Caco-2 (cell line): ENCODE data around the gene ASB10. TPM values are rescaled to one million over a fixed set of nuclear protein-coding genes. Genes with fewer than 3 reads are reported as not detected.

ENCODE experiments used
- BruUV-seq: library from RNA; stranded (reverse); fragments of 400-500 nt; replicated peaks from 2 replicates; lab custom pipeline; 2021; lab: Mats Ljungman, UMichigan
- CTCF ChIA-PET: fragments of 300-600 bp; sonication (Branson Sonifier 250); formaldehyde crosslinking; loops from one replicate; lab custom pipeline; 2022; ENCODE audit warnings: antibody characterized with exemption; lab: Charles Lee
- POLR2A ChIA-PET: fragments of 300-600 bp; sonication (Branson Sonifier 250); formaldehyde crosslinking; loops from one replicate; lab custom pipeline; 2022; ENCODE audit warnings: antibody characterized with exemption; lab: Charles Lee
- DNase-seq, 2 experiments: peaks; one replicate each; pipeline versions ENCODE4 v3.0.0 to v3.0.0-alpha.2; 2020 to 2022
- H3K27me3 ChIP-seq: replicated peaks from 2 replicates; pipeline ENCODE4 v1.6.0; 2011; ENCODE audit warnings: low read length; ENCODE audit not compliant: control insufficient read depth, insufficient read depth
- H3K36me3 ChIP-seq: 2 replicates; pipeline ENCODE4 v1.5.1; 2011; ENCODE audit warnings: low read length; ENCODE audit not compliant: control insufficient read depth, insufficient read depth
- H3K4me1 ChIP-seq: fragments of 250-450 bp; sonication (Bioruptor Pico); 2 replicates; pipeline ENCODE4 v1.5.1; 2020; ENCODE audit warnings: mild to moderate bottlenecking
- H3K4me3 ChIP-seq: 2 replicates; pipeline ENCODE4 v1.5.1; 2011; ENCODE audit warnings: low read depth, mild to moderate bottlenecking, control low read depth, low read length
- H3K9me3 ChIP-seq: fragments of 250-450 bp; sonication (Bioruptor Pico); 2 replicates; pipeline ENCODE4 v1.5.1; 2020; ENCODE audit warnings: mild to moderate bottlenecking, moderate library complexity
- H3K27ac Mint-ChIP-seq: one replicate; pipeline ENCODE4 v1.8.0; 2022; ENCODE audit warnings: mixed read lengths; ENCODE audit not compliant: unreplicated experiment
- H3K27me3 Mint-ChIP-seq: one replicate; pipeline ENCODE4 v1.8.0; 2022; ENCODE audit warnings: mixed read lengths; ENCODE audit not compliant: insufficient read depth, unreplicated experiment
- H3K36me3 Mint-ChIP-seq: one replicate; pipeline ENCODE4 v1.8.0; 2022; ENCODE audit warnings: mild to moderate bottlenecking, mixed read lengths; ENCODE audit not compliant: insufficient read depth, unreplicated experiment
- H3K4me1 Mint-ChIP-seq: one replicate; pipeline ENCODE4 v1.8.0; 2022; ENCODE audit warnings: low read depth, mixed read lengths; ENCODE audit not compliant: unreplicated experiment
- H3K4me3 Mint-ChIP-seq: one replicate; pipeline ENCODE4 v1.8.0; 2022; ENCODE audit warnings: mild to moderate bottlenecking, moderate library complexity, mixed read lengths; ENCODE audit not compliant: unreplicated experiment
- H3K9me3 Mint-ChIP-seq: one replicate; pipeline ENCODE4 v1.8.0; 2022; ENCODE audit warnings: mixed read lengths; ENCODE audit not compliant: unreplicated experiment
- intact Hi-C: fragments of 100-400 bp; cut with micrococcal nuclease; formaldehyde crosslinking; loops from one replicate; pipeline ENCODE4 v1.10.0; 2022; ENCODE audit not compliant: unreplicated experiment
- total RNA-seq: library from RNA; stranded (reverse); gene quantifications from 2 replicates; pipeline ENCODE4 v1.2.3, GENCODE V29; 2022
- TF ChIP-seq, protein P1 (sequence below), 2 experiments: fragments of 200-600 bp in 1 of 2; IDR thresholded peaks; 1 replicate in 1 of 2; 2 replicates in 1 of 2; pipeline versions ENCODE4 v1.5.1 to v1.8.0; 2011 to 2022; ENCODE audit warnings: antibody characterized with exemption in 1 of 2, control low read depth in 1 of 2, inconsistent platforms in 1 of 2, low read depth in 1 of 2, low read length in 1 of 2, mild to moderate bottlenecking in 1 of 2, moderate library complexity in 1 of 2; ENCODE audit not compliant: insufficient read depth in 1 of 2, severe bottlenecking in 1 of 2, unreplicated experiment in 1 of 2

Gene ASB10
- total RNA-seq, 1 experiment from 2014 or later: not detected

DNA sequence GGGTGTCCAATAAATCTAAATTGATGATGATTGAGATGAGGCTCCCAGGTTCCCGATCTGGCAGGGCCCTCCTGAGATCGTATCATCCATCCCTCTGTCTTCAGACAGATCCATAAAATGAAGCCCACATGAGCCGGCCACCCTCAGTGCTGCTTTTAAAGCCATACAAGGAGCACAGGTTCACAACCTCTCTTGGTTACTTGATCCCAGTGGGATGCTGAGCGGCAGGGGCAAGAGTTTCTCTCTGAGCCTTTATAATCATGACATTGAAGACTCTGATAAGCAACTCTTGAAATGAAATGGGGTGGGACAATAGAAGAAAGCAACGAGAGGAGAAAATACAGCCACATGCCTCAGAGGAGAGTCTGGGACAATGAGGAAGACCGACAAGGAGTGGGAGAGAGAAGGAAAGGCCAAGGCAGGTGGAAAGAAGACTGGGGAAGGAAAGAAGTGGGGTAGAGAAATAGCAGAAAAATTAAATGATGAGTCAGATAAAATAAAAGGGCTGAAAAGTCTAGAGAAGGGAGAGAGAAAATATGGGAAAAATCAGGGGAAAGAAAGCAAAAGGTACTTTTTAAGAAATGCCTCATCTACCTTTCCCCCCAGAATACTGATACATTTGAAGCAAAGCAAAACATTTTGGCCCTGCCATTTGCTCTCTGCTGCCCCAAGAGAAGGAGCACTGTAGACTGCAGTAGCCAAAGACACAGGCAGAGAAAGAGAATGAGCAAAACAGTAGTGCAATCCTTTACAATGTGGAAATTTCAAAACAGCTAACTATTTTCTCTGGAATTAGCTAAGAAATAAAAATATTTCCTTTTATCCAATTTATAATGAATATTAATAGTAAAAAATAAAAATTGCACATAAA, 34.2 kb downstream of the ASB10 start:
- intact Hi-C loops: no loop called here
- no peaks in the 10 kb centered on the region for H3K9me3 Mint-ChIP-seq
- no peak overlapping the region for H3K27ac Mint-ChIP-seq
- ChIA-PET POLR2A (no interaction called here), CTCF (no interaction called here)
- Histone ChIP-seq H3K27me3 (peaks cover 1% of the 10 kb centered on the region; the same call in 1 of the 2 replicates), H3K9me3 (no peaks in the 10 kb centered on the region), H3K4me1 (no peaks in the 10 kb centered on the region), H3K36me3 (no peaks in the 10 kb centered on the region), H3K4me3 (no peak overlapping the region)
- peaks cover 6% of the 10 kb centered on the region for H3K36me3 Mint-ChIP-seq
- peaks cover 4% of the 10 kb centered on the region for H3K27me3 Mint-ChIP-seq
- TF ChIP-seq, protein P1, sequence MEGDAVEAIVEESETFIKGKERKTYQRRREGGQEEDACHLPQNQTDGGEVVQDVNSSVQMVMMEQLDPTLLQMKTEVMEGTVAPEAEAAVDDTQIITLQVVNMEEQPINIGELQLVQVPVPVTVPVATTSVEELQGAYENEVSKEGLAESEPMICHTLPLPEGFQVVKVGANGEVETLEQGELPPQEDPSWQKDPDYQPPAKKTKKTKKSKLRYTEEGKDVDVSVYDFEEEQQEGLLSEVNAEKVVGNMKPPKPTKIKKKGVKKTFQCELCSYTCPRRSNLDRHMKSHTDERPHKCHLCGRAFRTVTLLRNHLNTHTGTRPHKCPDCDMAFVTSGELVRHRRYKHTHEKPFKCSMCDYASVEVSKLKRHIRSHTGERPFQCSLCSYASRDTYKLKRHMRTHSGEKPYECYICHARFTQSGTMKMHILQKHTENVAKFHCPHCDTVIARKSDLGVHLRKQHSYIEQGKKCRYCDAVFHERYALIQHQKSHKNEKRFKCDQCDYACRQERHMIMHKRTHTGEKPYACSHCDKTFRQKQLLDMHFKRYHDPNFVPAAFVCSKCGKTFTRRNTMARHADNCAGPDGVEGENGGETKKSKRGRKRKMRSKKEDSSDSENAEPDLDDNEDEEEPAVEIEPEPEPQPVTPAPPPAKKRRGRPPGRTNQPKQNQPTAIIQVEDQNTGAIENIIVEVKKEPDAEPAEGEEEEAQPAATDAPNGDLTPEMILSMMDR (IDR thresholded peaks at IDR 0.05; ENCODE audit: insufficient read depth in 1 of 2, low read depth in 1 of 2, low read length in 1 of 2, severe bottlenecking in 1 of 2, unreplicated experiment in 1 of 2): peak in 1 of 2 experiments; percentile 34
- H3K4me3 Mint-ChIP-seq: no peak overlapping the region
- DNase-seq: no peak
- H3K4me1 Mint-ChIP-seq: no peaks in the 10 kb centered on the region
- no TSS peak for BruUV-seq

DNA sequence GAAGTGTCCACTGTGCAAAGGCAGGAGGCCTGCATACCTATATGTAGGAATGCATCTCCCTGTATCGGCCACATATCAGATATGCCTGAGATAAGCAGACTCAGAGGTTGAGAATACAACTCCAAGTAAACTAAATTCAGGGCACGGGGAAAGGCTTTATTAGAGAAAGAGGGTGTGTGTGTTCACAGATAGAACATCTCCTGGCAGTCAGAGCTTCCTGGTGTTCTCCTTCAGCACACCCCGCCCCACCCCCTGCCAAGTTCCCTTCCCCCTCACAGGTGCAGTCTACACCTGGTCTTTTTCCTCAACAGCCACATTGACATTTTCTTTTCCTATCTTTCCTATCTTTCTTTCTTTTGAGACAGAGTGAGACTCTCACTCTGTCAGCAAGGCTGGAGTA, 36.7 kb downstream of the ASB10 start:
- CTCF ChIA-PET: no interaction called here
- peak in 1 of 2 experiments; percentile 10 for DNase-seq
- no peaks in the 10 kb centered on the region for H3K36me3 ChIP-seq

More for the DNA sequence above, 36.7 kb downstream of the ASB10 start:
- Histone ChIP-seq H3K4me1 (no peaks in the 10 kb centered on the region), H3K9me3 (no peaks in the 10 kb centered on the region), H3K4me3 (no peak overlapping the region), H3K27me3 (peaks cover 1% of the 10 kb centered on the region; the same call in 1 of the 2 replicates)
- Mint-ChIP-seq H3K4me1 (no peaks in the 10 kb centered on the region), H3K9me3 (no peaks in the 10 kb centered on the region), H3K36me3 (peaks cover 6% of the 10 kb centered on the region), H3K27ac (no peak overlapping the region), H3K4me3 (no peak overlapping the region), H3K27me3 (peaks cover 2% of the 10 kb centered on the region)
- TF ChIP-seq, protein P1 (IDR thresholded peaks at IDR 0.05; ENCODE audit: insufficient read depth in 1 of 2, low read depth in 1 of 2, low read length in 1 of 2, severe bottlenecking in 1 of 2, unreplicated experiment in 1 of 2): no peak
- POLR2A ChIA-PET: no interaction called here
- no TSS peak for BruUV-seq
- intact Hi-C loops: no loop called here
